KOPT-K1 (cell line): Measurements from ENCODE around the gene GPC6.
A peak's percentile ranks its signal among the peaks of the same experiment; 100 is the strongest.

Source experiments
- H3K27ac ChIP-seq: fragments of 200-600 bp; sonication (generic); 2 replicates; pipeline ENCODE4 v1.5.1; 2016; ENCODE audit warnings: antibody characterized with exemption, mild to moderate bottlenecking, low read depth, low read length; ENCODE audit not compliant: poor library complexity, severe bottlenecking
- H3K36me3 ChIP-seq: fragments of 200-600 bp; sonication (generic); 2 replicates; pipeline ENCODE4 v1.5.1; 2017; ENCODE audit warnings: antibody characterized with exemption, mild to moderate bottlenecking, low read length, moderate library complexity; ENCODE audit not compliant: insufficient read depth
- H3K9me3 ChIP-seq: fragments of 200-600 bp; sonication (generic); 2 replicates; pipeline ENCODE4 v1.5.1; 2017; ENCODE audit warnings: antibody characterized with exemption, low read length, mild to moderate bottlenecking; ENCODE audit not compliant: insufficient read depth, poor library complexity, severe bottlenecking

GPC6 gene

GRCh38 chr13:94325650-94326049 lies 1099.0 kb downstream of the GPC6 start:
- H3K27ac ChIP-seq, result peak overlapping the region; percentile 90
- H3K9me3 ChIP-seq, result peaks cover 14% of the 10 kb centered on the region
- no peaks in the 10 kb centered on the region for H3K36me3 ChIP-seq

- Histone ChIP-seq H3K36me3 (no peaks in the 10 kb centered on the region), H3K9me3 (peaks cover under 1% of the 10 kb centered on the region), H3K27ac (peak overlapping the region; percentile 90)
These were observed 1100.7 kb downstream of the GPC6 start for GRCh38 chr13:94327318-94327717.

- Histone ChIP-seq H3K9me3 (no peaks in the 10 kb centered on the region), H3K27ac (peak overlapping the region; percentile 90), H3K36me3 (no peaks in the 10 kb centered on the region)
These were observed 1101.9 kb downstream of the GPC6 start for GRCh38 chr13:94328381-94329041.

GRCh38 chr13:94329277-94329676 lies 1102.7 kb downstream of the GPC6 start:
- Histone ChIP-seq H3K9me3 (no peaks in the 10 kb centered on the region), H3K36me3 (no peaks in the 10 kb centered on the region), H3K27ac (peak overlapping the region; percentile 90)

GRCh38 chr13:94329754-94330551 lies 1103.3 kb downstream of the GPC6 start:
- H3K36me3 ChIP-seq, result no peaks in the 10 kb centered on the region
- no peak overlapping the region for H3K27ac ChIP-seq

GRCh38 chr13:94330552-94331071 lies 1104.0 kb downstream of the GPC6 start:
- no peak overlapping the region for H3K27ac ChIP-seq

More at GRCh38 chr13:94329754-94330551, 1103.3 kb downstream of the GPC6 start:
- no peaks in the 10 kb centered on the region for H3K9me3 ChIP-seq

GRCh38 chr13:94331281-94331680 lies 1104.7 kb downstream of the GPC6 start:
- Histone ChIP-seq H3K36me3 (no peaks in the 10 kb centered on the region), H3K27ac (no peak overlapping the region), H3K9me3 (no peaks in the 10 kb centered on the region)

More at GRCh38 chr13:94330552-94331071, 1104.0 kb downstream of the GPC6 start:
- no peaks in the 10 kb centered on the region for H3K36me3 ChIP-seq
- no peaks in the 10 kb centered on the region for H3K9me3 ChIP-seq

- H3K9me3 ChIP-seq, result no peaks in the 10 kb centered on the region
- H3K27ac ChIP-seq, result no peak overlapping the region
- no peaks in the 10 kb centered on the region for H3K36me3 ChIP-seq
These were observed 1105.9 kb downstream of the GPC6 start for GRCh38 chr13:94332359-94333096.

- Histone ChIP-seq H3K27ac (no peak overlapping the region), H3K9me3 (no peaks in the 10 kb centered on the region), H3K36me3 (no peaks in the 10 kb centered on the region)
These were observed 1106.7 kb downstream of the GPC6 start for GRCh38 chr13:94333131-94333820.

GRCh38 chr13:94335761-94336526 lies 1109.3 kb downstream of the GPC6 start:
- H3K9me3 ChIP-seq, result no peaks in the 10 kb centered on the region
- no peak overlapping the region for H3K27ac ChIP-seq
- no peaks in the 10 kb centered on the region for H3K36me3 ChIP-seq

GRCh38 chr13:94339116-94339687 lies 1112.6 kb downstream of the GPC6 start:
- Histone ChIP-seq H3K36me3 (no peaks in the 10 kb centered on the region), H3K9me3 (no peaks in the 10 kb centered on the region), H3K27ac (no peak overlapping the region)

- no peaks in the 10 kb centered on the region for H3K36me3 ChIP-seq
- H3K9me3 ChIP-seq, result no peaks in the 10 kb centered on the region
- H3K27ac ChIP-seq, result no peak overlapping the region
These were observed 1116.0 kb downstream of the GPC6 start for GRCh38 chr13:94342436-94343242.

GRCh38 chr13:94343243-94343585 lies 1116.6 kb downstream of the GPC6 start:
- Histone ChIP-seq H3K9me3 (no peaks in the 10 kb centered on the region), H3K36me3 (no peaks in the 10 kb centered on the region), H3K27ac (no peak overlapping the region)
